HCT116 (cell line): Measurements from ENCODE around the gene FGF21. TPM values are rescaled to one million over a fixed set of nuclear protein-coding genes. Genes with fewer than 3 reads are reported as not detected.

Source experiments
- ATAC-seq: fragments of 200-7000 bp; cut with Tn5 transposase; 2 replicates; pipeline ENCODE4 v1.9.1; 2020; ENCODE audit warnings: mild to moderate bottlenecking, moderate library complexity
- BruUV-seq: library from RNA; stranded (reverse); fragments of 400-500 nt; replicated peaks from 2 replicates; lab custom pipeline; 2021; lab: Mats Ljungman, UMichigan
- CTCF ChIA-PET: fragments of 300-600 bp; sonication (Branson Sonifier 250); formaldehyde crosslinking; loops from one replicate; lab custom pipeline; 2021; ENCODE audit warnings: antibody characterized with exemption; lab: Charles Lee
- POLR2A ChIA-PET: fragments of 300-600, 350-600 bp; sonication (Branson Sonifier 250); formaldehyde crosslinking; loops from one replicate; lab custom pipeline; 2021; ENCODE audit warnings: antibody characterized with exemption; lab: Charles Lee
- RAD21 ChIA-PET, 2 experiments: fragments of 300-600 bp; sonication (Branson Sonifier 250); formaldehyde crosslinking; loops; one replicate each; lab custom pipeline; 2023; ENCODE audit warnings: low total read pairs in 2 of 2; ENCODE audit not compliant: uncharacterized antibody in 2 of 2, unreplicated experiment in 2 of 2, low non-redundant PET in 1 of 2; lab: Charles Lee
- DNase-seq: peaks from one replicate; pipeline ENCODE4 v3.0.0-alpha.2; 2010; ENCODE audit warnings: low read depth, low spot score
- H2AFZ ChIP-seq: fragments of 200-600 bp; shearing (Covaris generic), sonication (generic); 2 replicates; pipeline ENCODE4 v1.6.1; 2017; ENCODE audit warnings: low read depth, mixed run types, mixed read lengths, antibody characterized with exemption, low read length; ENCODE audit not compliant: poor library complexity, severe bottlenecking
- H3K27ac ChIP-seq: 2 replicates; pipeline ENCODE4 v1.5.1; 2012; ENCODE audit warnings: low read depth, low read length
- H3K27me3 ChIP-seq: fragments of 200-600 bp; sonication (generic); 2 replicates; pipeline ENCODE4 v1.6.1; 2016; ENCODE audit warnings: mixed run types, low read length, mixed read lengths; ENCODE audit not compliant: insufficient read depth
- H3K36me3 ChIP-seq, 2 experiments: fragments of 200-500 bp in 1 of 2; fragments of 200-600 bp in 1 of 2; sonication (Bioruptor generic) in 1 of 2; sonication (generic) in 1 of 2; 2 replicates each; pipeline versions ENCODE4 v1.5.1 to v1.6.1; 2014 to 2016; ENCODE audit warnings: low read length in 2 of 2, inconsistent platforms in 1 of 2, mixed read lengths in 1 of 2, mixed run types in 1 of 2; ENCODE audit not compliant: insufficient read depth in 2 of 2, control insufficient read depth in 1 of 2
- H3K4me1 ChIP-seq, 2 experiments: fragments of 200-600 bp in 1 of 2; sonication (generic) in 1 of 2; 2 replicates each; pipeline versions ENCODE4 v1.5.1 to v1.6.1; 2012 to 2017; ENCODE audit warnings: low read length in 2 of 2, inconsistent platforms in 1 of 2, mild to moderate bottlenecking in 1 of 2, mixed read lengths in 1 of 2, mixed run types in 1 of 2, moderate library complexity in 1 of 2; ENCODE audit not compliant: insufficient read depth in 2 of 2, control insufficient read depth in 1 of 2
- H3K4me2 ChIP-seq: fragments of 200-600 bp; sonication (generic); 2 replicates; pipeline ENCODE4 v1.6.1; 2017; ENCODE audit warnings: mixed run types, low read length, mixed read lengths
- H3K4me3 ChIP-seq, 2 experiments: fragments of 200-600 bp in 1 of 2; sonication (generic) in 1 of 2; replicated peaks in 1 of 2; 2 replicates each; pipeline ENCODE4 v1.5.1; 2011 to 2016; ENCODE audit warnings: low read length in 2 of 2, control low read depth in 1 of 2, low read depth in 1 of 2, mild to moderate bottlenecking in 1 of 2, mixed read lengths in 1 of 2, mixed run types in 1 of 2
- H3K79me2 ChIP-seq: fragments of 200-600 bp; sonication (generic); 2 replicates; pipeline ENCODE4 v1.6.1; 2017; ENCODE audit warnings: mild to moderate bottlenecking, mixed run types, low read length, moderate library complexity, mixed read lengths; ENCODE audit not compliant: insufficient read depth
- H3K9ac ChIP-seq: fragments of 200-600 bp; sonication (generic); 2 replicates; pipeline ENCODE4 v1.6.1; 2016; ENCODE audit warnings: low read length, mixed read lengths
- H3K9me2 ChIP-seq: fragments of 200-600 bp; sonication (generic), shearing (Covaris generic); 2 replicates; pipeline ENCODE4 v1.6.1; 2017; ENCODE audit warnings: mixed run types, mild to moderate bottlenecking, moderate library complexity; ENCODE audit not compliant: insufficient read depth
- H3K9me3 ChIP-seq, 2 experiments: fragments of 200-500 bp in 1 of 2; fragments of 200-600 bp in 1 of 2; sonication (Bioruptor generic) in 1 of 2; sonication (generic) in 1 of 2; 2 replicates each; pipeline ENCODE4 v1.6.1; 2014 to 2017; ENCODE audit warnings: low read length in 2 of 2, mixed read lengths in 2 of 2, inconsistent platforms in 1 of 2, low read depth in 1 of 2, mild to moderate bottlenecking in 1 of 2, mixed run types in 1 of 2, moderate library complexity in 1 of 2; ENCODE audit not compliant: control insufficient read depth in 1 of 2, insufficient read depth in 1 of 2
- H4K20me1 ChIP-seq: fragments of 200-600 bp; sonication (generic), shearing (Covaris generic); 2 replicates; pipeline ENCODE4 v1.6.1; 2017; ENCODE audit warnings: mixed run types, mild to moderate bottlenecking, moderate library complexity; ENCODE audit not compliant: insufficient read depth
- EZH2phosphoT487 ChIP-seq: fragments of 200-600 bp; IDR thresholded peaks from 2 replicates; pipeline ENCODE4 v1.6.1; 2018; ENCODE audit warnings: antibody characterized with exemption, borderline replicate concordance
- TCF7L2 ChIP-seq: IDR thresholded peaks from 2 replicates; pipeline ENCODE4 v1.7.0; 2011; ENCODE audit warnings: borderline replicate concordance, inconsistent platforms; ENCODE audit not compliant: insufficient read depth, insufficient read length; ENCODE audit errors: extremely low read depth
- intact Hi-C: fragments of 100-400 bp; cut with micrococcal nuclease; formaldehyde crosslinking; loops from 2 replicates; pipeline ENCODE4 v1.10.0; 2022
- total RNA-seq: library from RNA; stranded (reverse); gene quantifications from one replicate; pipeline ENCODE4 v1.2.1, GENCODE V29; 2021; ENCODE audit not compliant: unreplicated experiment

Gene FGF21
- total RNA-seq, 1 experiment from 2014 or later = 0.81 TPM

GRCh38 chr19:48755787-48756186, 463 bp downstream of the FGF21 start:
- RAD21 ChIA-PET = no interaction called here
- POLR2A ChIA-PET = no interaction called here
- CTCF ChIA-PET = no interaction called here

GRCh38 chr19:48756212-48756611, 888 bp downstream of the FGF21 start:
- Histone ChIP-seq H3K4me2 (no peak overlapping the region), H3K9me3 (no peaks in the 10 kb centered on the region), H2AFZ (no peak overlapping the region), H3K9ac (no peak overlapping the region), H4K20me1 (no peaks in the 10 kb centered on the region)
- TF ChIP-seq TCF7L2 (no peak), EZH2phosphoT487 (no peak)
- TF ChIP-seq, all 23 proteins: peak for 0
- no peak for DNase-seq
- Histone ChIP-seq H3K9me2 (no peaks in the 10 kb centered on the region), H3K27me3 (no peaks in the 10 kb centered on the region), H3K27ac (no peak overlapping the region), H3K36me3 (peaks cover 0 to under 1% of the 10 kb centered on the region in 2 experiments; a peak in 1 of 4 replicates), H3K79me2 (peaks cover 11% of the 10 kb centered on the region), H3K4me1 (peaks cover 25 to 32% of the 10 kb centered on the region in 2 experiments), H3K4me3 (no peak overlapping the region)
- intact Hi-C loops = no loop called here
- CTCF ChIA-PET = no interaction called here
- RAD21 ChIA-PET = no interaction called here
- no peak for ATAC-seq
- BruUV-seq = no TSS peak
- POLR2A ChIA-PET = no interaction called here

More at GRCh38 chr19:48755787-48756186, 463 bp downstream of the FGF21 start:
- Histone ChIP-seq H3K4me3 (no peak overlapping the region), H3K27ac (no peak overlapping the region; the same call in 1 of the 2 replicates), H3K4me1 (peaks cover 25 to 35% of the 10 kb centered on the region in 2 experiments), H3K9ac (no peak overlapping the region), H4K20me1 (no peaks in the 10 kb centered on the region), H3K4me2 (no peak overlapping the region), H3K9me3 (no peaks in the 10 kb centered on the region), H3K79me2 (peaks cover 16% of the 10 kb centered on the region), H3K9me2 (no peaks in the 10 kb centered on the region), H2AFZ (no peak overlapping the region), H3K36me3 (peaks cover 0 to 5% of the 10 kb centered on the region in 2 experiments; a peak in 1 of 4 replicates), H3K27me3 (no peaks in the 10 kb centered on the region)
- intact Hi-C loops = no loop called here
- no peak for DNase-seq
- no TSS peak for BruUV-seq
- no peak for ATAC-seq
- TF ChIP-seq TCF7L2 = no peak
